Measurements from ENCODE around the gene TMEM151B.

TMEM151B gene

GRCh38 chr6:44250718-44251123 lies 19.5 kb upstream of the TMEM151B start:
- DNase-seq (ENCODE audit: low read depth in 2 of 2), result no peak

DNA sequence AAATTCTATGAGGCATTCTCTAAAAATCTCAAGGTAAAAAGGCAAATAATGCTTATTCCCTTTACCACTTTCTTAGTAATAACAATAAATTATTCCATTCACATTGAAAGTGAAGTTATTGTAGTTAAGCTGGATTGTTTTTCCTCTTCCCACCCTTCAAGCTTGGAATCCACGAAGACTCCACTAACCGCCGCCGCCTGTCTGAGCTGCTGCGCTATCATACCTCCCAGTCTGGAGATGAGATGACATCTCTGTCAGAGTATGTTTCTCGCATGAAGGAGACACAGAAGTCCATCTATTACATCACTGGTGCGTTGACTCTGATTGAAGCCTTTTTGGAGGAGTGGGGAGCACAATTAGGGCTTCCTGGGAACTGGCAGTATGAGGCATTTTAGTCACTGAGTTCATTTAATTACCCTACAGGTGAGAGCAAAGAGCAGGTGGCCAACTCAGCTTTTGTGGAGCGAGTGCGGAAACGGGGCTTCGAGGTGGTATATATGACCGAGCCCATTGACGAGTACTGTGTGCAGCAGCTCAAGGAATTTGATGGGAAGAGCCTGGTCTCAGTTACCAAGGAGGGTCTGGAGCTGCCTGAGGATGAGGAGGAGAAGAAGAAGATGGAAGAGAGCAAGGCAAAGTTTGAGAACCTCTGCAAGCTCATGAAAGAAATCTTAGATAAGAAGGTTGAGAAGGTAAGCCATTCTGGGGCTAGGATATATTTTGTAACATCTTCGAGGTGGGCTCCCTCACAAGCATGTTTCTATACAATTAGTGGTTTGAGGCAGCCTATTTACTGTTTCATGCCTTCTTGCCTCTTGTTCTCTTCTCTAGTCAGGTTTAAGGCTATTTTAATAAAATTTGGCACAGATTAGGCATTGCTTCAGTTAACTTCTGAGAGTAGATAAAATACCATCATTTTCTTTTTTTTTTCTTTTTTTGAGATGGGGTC lies 18.4 kb upstream of the TMEM151B start:
- DNase-seq (ENCODE audit: low read depth in 2 of 2), result no peak

DNA sequence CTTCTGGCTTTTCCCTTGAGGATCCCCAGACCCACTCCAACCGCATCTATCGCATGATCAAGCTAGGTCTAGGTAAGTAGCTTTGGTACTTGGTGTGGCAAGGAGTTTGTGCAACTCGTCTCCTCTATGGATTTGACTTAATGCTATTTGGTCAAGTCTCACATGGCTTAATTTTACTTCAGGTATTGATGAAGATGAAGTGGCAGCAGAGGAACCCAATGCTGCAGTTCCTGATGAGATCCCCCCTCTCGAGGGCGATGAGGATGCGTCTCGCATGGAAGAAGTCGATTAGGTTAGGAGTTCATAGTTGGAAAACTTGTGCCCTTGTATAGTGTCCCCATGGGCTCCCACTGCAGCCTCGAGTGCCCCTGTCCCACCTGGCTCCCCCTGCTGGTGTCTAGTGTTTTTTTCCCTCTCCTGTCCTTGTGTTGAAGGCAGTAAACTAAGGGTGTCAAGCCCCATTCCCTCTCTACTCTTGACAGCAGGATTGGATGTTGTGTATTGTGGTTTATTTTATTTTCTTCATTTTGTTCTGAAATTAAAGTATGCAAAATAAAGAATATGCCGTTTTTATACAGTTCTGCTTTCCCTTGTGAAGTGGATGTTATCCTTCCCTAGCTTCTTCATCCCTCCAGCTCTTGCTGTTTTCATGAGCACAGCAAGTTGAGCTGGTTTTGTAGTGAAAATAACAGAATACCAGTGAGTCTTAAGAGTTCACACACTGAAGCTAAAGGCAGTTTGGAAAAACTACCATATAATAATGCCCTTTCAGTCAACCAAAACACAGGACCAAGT lies 16.7 kb upstream of the TMEM151B start:
- DNase-seq (ENCODE audit: low read depth in 2 of 2), result peak in 1 of 2 donors; percentile 52

DNA sequence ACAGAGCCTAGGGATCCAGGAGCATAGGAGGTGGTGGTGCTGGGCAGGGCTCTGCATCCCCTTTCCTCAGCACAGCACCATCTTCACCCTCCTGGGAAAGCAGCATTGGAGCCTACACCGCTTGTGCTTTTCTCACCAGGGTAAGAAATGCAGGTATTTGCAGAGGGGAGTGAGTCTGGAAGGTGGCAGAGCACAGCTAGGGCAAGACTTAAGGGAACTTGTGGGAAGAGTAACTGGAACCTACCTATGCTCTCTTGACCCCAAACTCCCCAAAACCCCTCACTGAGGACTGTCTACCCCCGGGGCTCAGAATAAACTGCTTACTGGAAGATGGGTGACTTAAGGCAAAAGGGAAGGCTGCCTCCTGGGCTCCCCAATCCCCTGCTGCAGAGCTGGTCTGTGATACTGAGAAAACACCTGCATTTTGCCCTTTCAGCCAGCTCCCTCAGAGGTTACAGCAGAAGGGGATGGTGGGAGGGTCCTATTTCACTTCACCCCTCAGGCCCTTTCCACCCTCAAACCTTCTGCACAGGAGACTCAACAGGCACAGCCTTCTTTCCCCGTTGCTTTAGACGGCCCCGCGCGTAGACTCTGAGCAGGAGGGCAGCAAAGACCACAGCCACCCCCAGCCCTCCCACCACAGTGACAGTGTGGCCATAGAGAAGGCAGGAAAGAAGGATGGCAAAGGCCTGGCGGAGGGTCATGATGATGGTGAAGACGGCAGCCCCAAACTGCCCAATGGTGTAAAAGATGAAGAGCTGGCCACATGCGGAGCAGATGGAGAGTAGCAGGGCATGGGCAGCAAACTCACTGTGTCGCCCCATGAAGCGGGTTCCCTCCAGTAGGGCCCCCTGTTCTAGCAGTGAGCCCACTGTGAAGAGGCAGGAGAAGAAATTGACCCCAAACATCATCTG lies 15.8 kb upstream of the TMEM151B start:
- DNase-seq (ENCODE audit: low read depth in 2 of 2), result no peak

DNA sequence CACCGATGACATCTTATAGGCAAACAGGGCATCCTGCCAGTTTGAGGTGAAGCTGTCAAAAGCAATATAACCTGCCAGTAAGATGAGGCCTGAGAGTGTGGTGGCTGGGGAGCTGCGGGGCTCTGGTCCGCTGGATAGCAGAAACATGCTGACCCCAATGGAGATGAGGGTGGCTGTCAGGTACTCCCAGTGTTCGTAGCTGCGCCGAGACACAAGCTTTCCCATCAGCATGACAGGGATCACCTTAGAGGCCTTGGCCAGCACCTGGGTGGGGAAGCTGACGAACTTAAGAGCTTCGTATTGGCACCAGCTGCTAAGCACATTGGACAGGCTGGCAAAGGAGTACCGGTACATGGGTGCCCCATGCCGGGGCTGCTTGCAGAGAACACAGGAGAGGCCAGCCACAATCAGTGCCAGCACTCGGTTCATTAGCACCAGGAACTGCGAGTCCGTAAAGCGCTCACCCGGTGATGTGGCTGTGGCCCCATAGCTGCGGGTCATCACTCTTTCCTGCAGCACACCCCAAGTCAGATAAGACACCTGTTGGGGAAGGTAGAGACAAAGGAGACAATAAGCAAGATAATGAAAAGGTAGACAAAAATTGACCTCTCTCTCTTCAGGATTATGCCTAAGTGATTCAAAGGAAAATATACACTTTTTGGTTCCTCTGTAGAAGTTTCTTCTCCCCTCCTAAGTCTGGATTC lies 15.0 kb upstream of the TMEM151B start:
- DNase-seq (ENCODE audit: low read depth in 2 of 2), result peak in 1 of 2 donors; percentile 30

DNA sequence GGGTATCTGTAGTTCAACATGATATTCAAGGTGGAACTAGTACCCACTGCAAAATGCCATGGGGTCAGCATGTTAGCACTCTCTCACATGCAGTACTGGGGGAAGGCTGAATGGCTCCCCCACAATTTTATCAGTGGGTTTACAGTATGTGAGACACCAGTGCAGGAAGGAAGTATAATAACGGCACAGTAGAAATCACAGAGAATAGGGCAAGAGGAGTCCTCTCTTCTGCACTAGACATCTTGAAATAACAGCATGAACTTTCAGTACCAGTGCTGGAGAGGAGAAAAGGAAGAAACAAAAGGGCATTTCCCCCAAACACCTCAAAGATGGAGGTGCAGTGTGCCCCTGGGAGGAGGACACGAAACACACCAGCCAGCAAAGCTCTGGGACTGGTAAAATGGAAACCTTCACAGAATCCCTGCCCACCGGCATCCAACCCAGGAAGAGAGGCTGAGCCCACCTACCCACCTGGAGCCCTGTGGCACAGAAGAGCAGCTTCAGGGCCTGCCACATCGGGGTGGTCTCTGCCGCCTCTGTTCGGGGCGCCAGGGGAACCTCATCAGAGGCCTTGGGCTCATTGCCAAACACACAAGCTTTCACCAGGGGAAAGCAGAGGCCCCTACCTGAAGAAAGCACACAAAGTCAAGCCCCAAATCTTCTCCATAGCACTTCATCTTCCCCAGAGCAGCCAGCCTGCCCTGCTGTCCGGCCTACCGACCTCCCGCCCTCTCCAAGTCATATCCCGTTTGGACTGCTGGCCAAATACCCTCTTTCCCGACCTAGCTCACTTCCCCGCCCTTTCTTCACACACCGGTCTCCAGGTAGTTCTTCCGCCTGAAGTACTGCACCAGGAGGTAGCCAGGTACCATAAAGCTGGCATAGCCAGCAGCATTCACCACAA lies 14.1 kb upstream of the TMEM151B start:
- no peak for DNase-seq (ENCODE audit: low read depth in 2 of 2)

DNA sequence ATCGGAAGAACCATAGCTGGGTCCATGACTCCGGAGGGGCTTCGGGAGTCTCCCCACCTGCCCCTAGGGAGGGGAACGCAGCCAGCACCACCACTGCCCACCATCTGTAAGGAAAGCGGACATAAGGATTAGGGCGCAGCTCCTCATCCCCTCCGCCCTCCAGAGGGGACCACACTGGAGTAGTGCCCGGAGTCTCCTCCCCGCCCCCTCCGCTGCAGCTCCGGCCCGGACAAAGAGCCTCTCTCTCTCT lies 13.6 kb upstream of the TMEM151B start:
- DNase-seq (ENCODE audit: low read depth in 2 of 2), result no peak

DNA sequence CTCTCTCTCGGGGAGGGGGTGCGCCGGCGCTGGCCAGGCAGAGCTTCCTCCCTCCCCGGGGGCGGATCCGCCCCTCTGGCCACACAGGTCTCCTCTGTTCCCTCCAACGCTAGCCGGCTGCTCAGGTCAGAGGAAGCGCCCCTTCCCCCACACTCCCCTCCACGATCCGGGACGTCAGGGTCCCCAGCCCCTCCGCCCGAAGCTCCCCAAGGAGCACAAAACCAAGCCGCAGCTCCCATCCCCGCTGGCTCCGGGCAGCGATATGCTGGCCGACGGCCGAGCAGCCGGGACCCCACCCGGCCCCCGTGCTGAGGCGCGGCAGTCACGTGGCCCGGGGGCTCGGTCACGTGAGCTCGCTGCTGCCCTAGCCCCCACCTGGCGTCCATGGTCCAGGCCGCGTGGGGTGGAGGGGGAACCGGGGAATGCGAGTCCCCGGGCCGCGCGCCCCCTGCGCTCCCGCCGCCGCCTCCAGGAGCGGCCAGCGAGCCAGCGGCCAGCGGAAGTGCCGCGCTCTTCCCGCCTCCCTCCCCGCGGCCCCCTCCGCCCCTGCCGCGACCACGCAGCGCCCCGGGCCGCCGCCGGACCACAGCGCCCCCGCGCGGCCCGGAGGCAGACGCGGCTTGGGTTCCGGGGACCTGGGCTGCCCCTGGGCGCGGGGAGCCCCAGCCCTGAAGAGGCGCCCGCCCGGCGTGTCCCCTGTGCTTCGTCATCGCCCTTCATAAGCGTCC lies 13.1 kb upstream of the TMEM151B start, which contains the start of gene SLC35B2:
Gene SLC35B2 (minus strand): TSS at position 504 of the 728 bp plus-strand sequence. CDS start 118 bp downstream, at position 386.
- DNase-seq (ENCODE audit: low read depth in 2 of 2), result peak; percentile 54 to 61

- no peak for DNase-seq (ENCODE audit: low read depth in 2 of 2)
These were observed 12.4 kb upstream of the TMEM151B start for GRCh38 chr6:44257753-44258324.

DNA sequence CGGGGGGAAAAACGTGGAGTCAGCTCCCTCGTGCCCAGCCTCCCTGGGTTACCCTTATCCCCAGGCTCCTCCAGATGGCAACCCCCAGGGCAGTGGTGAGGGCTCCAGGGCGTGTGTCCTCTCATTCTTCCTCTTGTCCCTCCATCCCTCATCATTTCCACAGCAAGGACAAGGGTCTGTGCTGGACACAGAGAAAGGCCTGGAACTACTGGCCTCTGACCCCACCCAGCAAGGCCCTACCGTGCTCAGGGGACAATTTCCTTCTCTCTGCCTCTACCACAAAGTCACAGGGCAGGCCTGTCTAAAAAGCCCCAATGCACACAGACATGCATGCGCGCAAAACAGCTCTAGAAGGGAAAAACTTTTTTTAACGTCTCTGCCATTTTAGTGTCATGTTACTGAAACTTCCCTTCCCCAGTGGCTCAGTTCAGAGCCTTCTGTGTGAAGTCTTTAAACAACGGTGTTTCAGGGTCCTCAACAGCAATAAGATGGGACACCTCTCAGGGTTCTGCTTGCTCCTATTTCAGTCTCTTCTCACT lies 11.9 kb upstream of the TMEM151B start:
- DNase-seq (ENCODE audit: low read depth in 2 of 2), result no peak

DNA sequence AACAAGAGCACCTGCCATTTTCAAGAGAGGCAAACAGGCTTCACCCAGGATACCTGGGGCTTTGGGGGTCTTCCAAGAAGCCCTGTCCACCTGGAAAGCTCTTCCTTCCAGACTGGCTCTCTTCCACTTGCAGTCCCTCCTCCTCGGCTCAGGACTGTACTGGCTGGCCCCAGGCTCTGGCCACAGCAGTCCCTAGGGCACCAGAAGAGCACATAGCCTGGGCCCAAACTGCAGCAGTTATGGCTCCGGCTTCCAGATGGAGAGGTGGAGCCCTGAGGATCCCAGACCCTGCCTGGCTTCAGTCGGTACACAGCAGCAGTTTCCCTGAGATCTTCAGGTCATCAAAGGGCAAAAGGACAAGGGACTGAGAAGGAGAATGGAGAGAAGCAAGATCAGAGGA lies 11.3 kb upstream of the TMEM151B start:
- DNase-seq (ENCODE audit: low read depth in 2 of 2), result no peak

- no peak for DNase-seq (ENCODE audit: low read depth in 2 of 2)
These were observed 10.2 kb upstream of the TMEM151B start for GRCh38 chr6:44260011-44260410.

DNA sequence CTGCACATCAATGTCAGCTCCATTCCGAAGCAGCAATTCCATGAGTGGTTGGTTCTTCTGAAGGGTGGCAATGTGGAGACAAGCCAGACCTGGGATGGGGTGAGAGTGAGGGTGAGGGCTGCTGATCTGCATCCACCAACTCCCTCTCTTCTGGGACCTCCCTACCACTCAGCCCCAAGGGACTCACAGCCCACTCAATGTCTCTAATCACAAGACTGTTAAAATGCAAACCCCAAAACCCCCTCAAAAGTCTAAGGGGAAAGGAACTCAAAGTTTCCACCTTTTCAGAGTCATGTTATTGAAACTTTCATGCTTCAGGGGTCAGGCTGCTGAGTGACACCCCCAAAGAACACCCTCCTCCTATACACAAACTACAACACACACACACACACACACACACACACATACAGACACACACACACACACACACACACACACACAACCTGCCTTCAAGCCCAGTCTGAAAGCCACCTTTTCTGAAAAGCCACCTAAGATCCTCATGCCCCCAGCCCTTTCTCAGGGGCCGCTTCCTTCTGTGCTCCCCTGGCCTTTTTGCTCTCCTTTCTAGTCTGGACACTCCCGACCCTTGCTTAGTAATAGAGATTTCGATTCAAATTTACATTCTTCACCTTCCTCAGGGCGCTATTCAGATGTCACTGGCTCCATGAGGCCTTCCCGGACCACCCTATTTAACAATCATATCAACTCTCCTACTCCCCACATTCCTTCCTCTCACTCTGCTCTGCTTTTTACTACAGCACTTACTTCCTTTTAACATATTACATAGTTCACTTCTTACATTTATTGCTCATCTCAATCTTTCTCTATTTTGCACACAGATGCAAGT lies 9.6 kb upstream of the TMEM151B start:
- no peak for DNase-seq (ENCODE audit: low read depth in 2 of 2)

- DNase-seq (ENCODE audit: low read depth in 2 of 2), result no peak
These were observed 8.7 kb upstream of the TMEM151B start for GRCh38 chr6:44261581-44261980.

DNA sequence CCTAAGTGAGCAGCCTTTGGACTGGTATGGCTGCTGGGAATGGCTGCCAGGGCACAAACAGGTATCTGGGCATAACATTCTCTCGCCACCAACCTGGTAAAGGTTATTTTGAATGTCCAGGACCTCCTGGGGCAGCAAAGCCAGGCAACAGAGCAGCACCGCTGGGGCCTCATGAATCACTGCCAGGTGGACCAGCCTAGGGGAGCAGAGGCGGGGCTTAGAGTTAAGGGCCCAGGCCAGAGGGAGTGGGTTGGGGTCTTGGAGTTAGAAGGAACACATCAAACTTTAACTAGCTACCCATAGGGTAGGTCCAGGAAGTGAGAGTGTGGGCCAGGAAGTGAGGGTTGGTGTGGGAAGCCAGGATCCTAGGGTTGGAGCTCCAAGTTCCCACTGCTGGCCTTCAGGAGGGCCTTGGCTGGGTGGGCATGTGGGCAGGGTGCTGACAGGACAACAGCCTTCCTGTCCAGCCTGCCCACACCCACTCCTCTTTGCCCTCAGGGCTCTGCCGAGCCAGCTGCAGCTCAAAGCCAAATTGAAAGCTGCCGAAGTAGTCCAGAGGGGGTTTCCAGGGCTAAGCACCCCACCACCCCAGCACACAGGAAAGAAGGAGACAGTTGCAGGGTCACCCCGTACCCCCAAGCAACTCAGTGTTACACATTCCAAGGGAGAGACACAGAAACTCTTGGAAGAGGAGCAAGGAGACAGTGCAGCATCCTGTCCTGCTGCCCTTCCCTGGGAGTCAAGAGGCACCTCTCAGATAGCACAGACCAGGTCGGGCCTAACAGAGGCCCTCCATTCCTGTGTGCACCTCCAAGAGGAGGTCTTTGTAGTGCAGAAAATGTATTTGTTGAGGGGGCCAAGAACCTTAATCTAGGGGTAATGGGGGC lies 7.5 kb upstream of the TMEM151B start:
- DNase-seq (ENCODE audit: low read depth in 2 of 2), result no peak

GRCh38 chr6:44263354-44264100 lies 6.7 kb upstream of the TMEM151B start:
- no peak for DNase-seq (ENCODE audit: low read depth in 2 of 2)

Measured in stimulated activated CD8-positive, alpha-beta memory T cell treated with anti-CD3 and anti-CD28 coated beads, Interleukin-2, amount 100 ng/mL, for 48 hours (primary cell).